ENCODE measurements around the gene SLC1A4.

SLC1A4 gene

DNA sequence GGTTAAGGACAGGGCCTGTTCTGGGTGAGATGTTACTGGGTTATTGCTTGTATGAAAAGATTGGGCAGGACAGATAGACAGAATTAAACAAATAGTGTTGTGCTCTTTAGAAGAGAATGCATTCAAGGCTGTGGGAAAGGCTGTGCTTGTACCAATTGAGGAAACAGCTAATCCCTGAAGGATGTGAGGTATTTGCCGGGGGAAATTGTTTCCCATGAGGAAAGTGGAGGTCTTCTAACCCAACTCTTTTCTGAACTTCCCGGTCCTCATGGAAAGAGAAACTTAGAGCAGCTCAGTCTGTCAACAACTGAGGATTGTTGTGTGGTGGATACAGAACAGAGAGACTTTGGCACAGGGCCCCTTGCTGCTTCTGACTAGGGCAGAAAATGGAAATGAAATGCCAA is 9.5 kb downstream of the SLC1A4 start:
- DNase-seq (ENCODE audit: low read depth in 1 of 2, low spot score in 1 of 2), result no peak
- TF ChIP-seq SPI1 (IDR thresholded peaks at IDR 0.05; ENCODE audit: borderline replicate concordance, low read depth) (no peak), CTCF (IDR thresholded peaks at IDR 0.05; ENCODE audit: insufficient read depth, low read length) (no peak), GABPA (IDR thresholded peaks at IDR 0.05; ENCODE audit: low read depth) (no peak), REST (IDR thresholded peaks at IDR 0.05; ENCODE audit: insufficient replicate concordance, low read depth) (no peak)
- Histone ChIP-seq H3K27me3 (ENCODE audit: insufficient read depth, poor library complexity, severe bottlenecking) (no peaks in the 10 kb centered on the region), H3K4me3 (replicated peaks; ENCODE audit: insufficient read depth, low read length) (no peak overlapping the region), H3K27ac (replicated peaks) (no peak overlapping the region)

DNA sequence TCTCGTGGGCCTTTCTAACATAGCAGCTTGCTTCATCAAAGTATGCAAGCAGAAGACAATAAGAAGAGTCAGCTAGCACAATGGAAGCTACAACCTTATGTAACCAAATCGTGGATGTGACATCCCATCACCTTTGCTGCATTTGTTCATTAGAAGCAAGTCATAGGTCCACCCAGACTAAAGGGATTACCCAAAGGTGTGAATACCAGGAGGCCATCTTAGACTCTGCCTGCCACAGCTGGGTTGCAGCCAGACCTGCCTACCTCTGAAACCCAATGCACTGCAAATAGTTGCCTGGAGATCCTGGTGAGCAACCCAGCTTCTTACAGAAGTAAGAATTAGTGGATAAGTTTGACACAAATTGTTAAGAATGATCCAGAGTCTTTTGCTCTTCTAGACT is 10.6 kb downstream of the SLC1A4 start:
- no peak for DNase-seq (ENCODE audit: low read depth in 1 of 2, low spot score in 1 of 2)
- Histone ChIP-seq H3K27me3 (ENCODE audit: insufficient read depth, poor library complexity, severe bottlenecking) (no peaks in the 10 kb centered on the region), H3K4me3 (replicated peaks; ENCODE audit: insufficient read depth, low read length) (no peak overlapping the region), H3K27ac (replicated peaks) (no peak overlapping the region)
- TF ChIP-seq POLR2AphosphoS5 (IDR thresholded peaks at IDR 0.05; ENCODE audit: low read depth) (no peak), GABPA (IDR thresholded peaks at IDR 0.05; ENCODE audit: low read depth) (no peak), SPI1 (IDR thresholded peaks at IDR 0.05; ENCODE audit: borderline replicate concordance, low read depth) (no peak), CTCF (IDR thresholded peaks at IDR 0.05; ENCODE audit: insufficient read depth, low read length) (no peak), REST (IDR thresholded peaks at IDR 0.05; ENCODE audit: insufficient replicate concordance, low read depth) (no peak)

DNA sequence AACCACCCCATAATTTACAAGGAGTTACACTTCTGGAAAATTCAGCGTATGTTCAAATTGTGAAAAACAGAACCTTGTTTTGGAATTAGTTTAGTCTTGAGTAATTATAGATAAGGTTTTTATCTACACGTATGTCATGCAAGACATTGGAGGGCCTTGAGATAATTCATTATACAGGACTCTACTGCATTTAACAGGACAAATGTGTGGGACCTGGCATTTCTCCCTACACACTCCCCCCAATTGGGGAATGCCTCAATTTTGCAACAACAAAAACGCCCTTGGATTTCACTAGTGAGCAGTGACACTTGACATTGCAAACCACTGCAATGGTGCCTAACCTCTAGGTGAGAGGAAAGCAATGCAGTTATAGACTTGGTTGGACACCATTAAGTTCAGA is 11.4 kb downstream of the SLC1A4 start:
- Histone ChIP-seq H3K27me3 (ENCODE audit: insufficient read depth, poor library complexity, severe bottlenecking) (no peaks in the 10 kb centered on the region), H3K27ac (replicated peaks) (no peak overlapping the region), H3K4me3 (replicated peaks; ENCODE audit: insufficient read depth, low read length) (no peak overlapping the region)
- TF ChIP-seq REST (IDR thresholded peaks at IDR 0.05; ENCODE audit: insufficient replicate concordance, low read depth) (no peak), CTCF (IDR thresholded peaks at IDR 0.05; ENCODE audit: insufficient read depth, low read length) (no peak), POLR2AphosphoS5 (IDR thresholded peaks at IDR 0.05; ENCODE audit: low read depth) (no peak), GABPA (IDR thresholded peaks at IDR 0.05; ENCODE audit: low read depth) (no peak), SPI1 (IDR thresholded peaks at IDR 0.05; ENCODE audit: borderline replicate concordance, low read depth) (no peak)
- DNase-seq (ENCODE audit: low read depth in 1 of 2, low spot score in 1 of 2), result no peak
